ENCODE data around the gene TMEM245.

The TMEM245 gene

GRCh38 chr9:109119439-109120203, at the start of gene TMEM245:
Gene TMEM245, minus strand, starts transcription at chr9:109119947. Its CDS starts 34 bp downstream, at chr9:109119913.
- DNase-seq (ENCODE audit: low spot score), result peak; percentile 98

GRCh38 chr9:109168170-109168569, 48.4 kb upstream of the TMEM245 start:
- DNase-seq (ENCODE audit: low spot score), result no peak

- DNase-seq (ENCODE audit: low spot score), result no peak
These were observed 48.0 kb upstream of the TMEM245 start for GRCh38 chr9:109167716-109168115.

- no peak for DNase-seq (ENCODE audit: low spot score)
These were observed 47.2 kb upstream of the TMEM245 start, which contains the start of gene FRRS1L for GRCh38 chr9:109166771-109167601. Gene FRRS1L, minus strand, starts transcription at chr9:109167249. Its CDS starts 111 bp downstream, at chr9:109167138.

- DNase-seq (ENCODE audit: low spot score), result no peak
These were observed 46.5 kb upstream of the TMEM245 start for GRCh38 chr9:109166171-109166770.

- no peak for DNase-seq (ENCODE audit: low spot score)
These were observed 44.3 kb upstream of the TMEM245 start for GRCh38 chr9:109164042-109164441.

- no peak for DNase-seq (ENCODE audit: low spot score)
These were observed 43.4 kb upstream of the TMEM245 start for GRCh38 chr9:109163194-109163593.

GRCh38 chr9:109162677-109163076, 42.9 kb upstream of the TMEM245 start:
- DNase-seq (ENCODE audit: low spot score), result no peak

- no peak for DNase-seq (ENCODE audit: low spot score)
These were observed 41.7 kb upstream of the TMEM245 start for GRCh38 chr9:109161471-109161870.

- no peak for DNase-seq (ENCODE audit: low spot score)
These were observed 39.8 kb upstream of the TMEM245 start for GRCh38 chr9:109159583-109159982.

GRCh38 chr9:109158651-109159050, 38.9 kb upstream of the TMEM245 start:
- no peak for DNase-seq (ENCODE audit: low spot score)

GRCh38 chr9:109156708-109157107, 37.0 kb upstream of the TMEM245 start:
- no peak for DNase-seq (ENCODE audit: low spot score)

GRCh38 chr9:109150925-109151545, 31.3 kb upstream of the TMEM245 start:
- no peak for DNase-seq (ENCODE audit: low spot score)

GRCh38 chr9:109149722-109150121, 30.0 kb upstream of the TMEM245 start:
- DNase-seq (ENCODE audit: low spot score), result no peak

- DNase-seq (ENCODE audit: low spot score), result no peak
These were observed 29.3 kb upstream of the TMEM245 start for GRCh38 chr9:109149089-109149488.

- DNase-seq (ENCODE audit: low spot score), result no peak
These were observed 25.3 kb upstream of the TMEM245 start for GRCh38 chr9:109145051-109145450.

- peak; percentile 40 for DNase-seq (ENCODE audit: low spot score)
These were observed 24.3 kb upstream of the TMEM245 start for GRCh38 chr9:109143881-109144562.

GRCh38 chr9:109141375-109141774, 21.6 kb upstream of the TMEM245 start:
- DNase-seq (ENCODE audit: low spot score), result no peak

GRCh38 chr9:109139851-109140250, 20.1 kb upstream of the TMEM245 start:
- DNase-seq (ENCODE audit: low spot score), result no peak

- DNase-seq (ENCODE audit: low spot score), result no peak
These were observed 18.7 kb upstream of the TMEM245 start for GRCh38 chr9:109138421-109138820.

GRCh38 chr9:109134167-109134578, 14.4 kb upstream of the TMEM245 start:
- DNase-seq (ENCODE audit: low spot score), result no peak

- DNase-seq (ENCODE audit: low spot score), result no peak
These were observed 13.8 kb upstream of the TMEM245 start for GRCh38 chr9:109133533-109133932.

Data from AG08395 (cell line).